GM12878 (cell line): ENCODE measurements around the gene STXBP3. TPM values are rescaled to one million over a fixed set of nuclear protein-coding genes. Genes with fewer than 3 reads are reported as not detected.

ENCODE experiments used
- ATAC-seq: fragments of 200-7000 bp; cut with Tn5 transposase; 3 replicates; pipeline ENCODE4 v1.9.1; 2020; ENCODE audit warnings: mild to moderate bottlenecking, moderate library complexity
- BruUV-seq: library from RNA; stranded (reverse); fragments of 400-500 nt; replicated peaks from 2 replicates; lab custom pipeline; 2021; lab: Mats Ljungman, UMichigan
- CTCF ChIA-PET: fragments of 300-600 bp; sonication (Branson Sonifier 250); formaldehyde crosslinking; extraction: SDS; loops from one replicate; lab custom pipeline; 2021; ENCODE audit warnings: inconsistent platforms; lab: Yijun Ruan, JAX
- POLR2A ChIA-PET: fragments of 350-600 bp; formaldehyde crosslinking; extraction: SDS; loops from one replicate; lab custom pipeline; 2021; ENCODE audit warnings: inconsistent platforms; lab: Charles Lee
- RAD21 ChIA-PET: fragments of 300-600 bp; sonication (Branson Sonifier 250); formaldehyde crosslinking; loops from one replicate; lab custom pipeline; 2023; ENCODE audit warnings: antibody characterized with exemption; ENCODE audit not compliant: unreplicated experiment; lab: Charles Lee
- SMC1A ChIA-PET: fragments of 300-600 bp; sonication (Branson Sonifier 250); formaldehyde crosslinking; loops from one replicate; lab custom pipeline; 2023; ENCODE audit not compliant: unreplicated experiment, uncharacterized antibody; lab: Charles Lee
- DNase-seq: peaks from one replicate; pipeline ENCODE4 v3.0.0-alpha.2; 2011; ENCODE audit warnings: low read depth, low spot score
- FAIRE-seq: peaks from 3 replicates; lab custom pipeline; 2011; peaks lifted over from hg19 to GRCh38; lab: Jason Lieb, UNC
- H2AFZ ChIP-seq: 2 replicates; pipeline ENCODE4 v1.6.0; 2011; ENCODE audit warnings: low read depth, low read length, control low read depth; ENCODE audit not compliant: control insufficient read depth
- H3K27ac ChIP-seq: 2 replicates; pipeline ENCODE4 v1.5.1; 2011; ENCODE audit warnings: control low read depth; ENCODE audit not compliant: control insufficient read depth, insufficient read depth
- H3K27me3 ChIP-seq, 2 experiments: replicated peaks in 1 of 2; 2 replicates each; pipeline versions ENCODE4 v1.6.0 to v1.6.1; 2011; ENCODE audit warnings: low read length in 1 of 2; ENCODE audit not compliant: control insufficient read depth in 2 of 2, insufficient read depth in 2 of 2
- H3K36me3 ChIP-seq, 2 experiments: 2 replicates each; pipeline ENCODE4 v1.5.1; 2011; ENCODE audit warnings: low read length in 1 of 2; ENCODE audit not compliant: control insufficient read depth in 2 of 2, insufficient read depth in 2 of 2
- H3K4me1 ChIP-seq: 2 replicates; pipeline ENCODE4 v1.6.1; 2011; ENCODE audit warnings: mild to moderate bottlenecking, low read length, moderate library complexity, mixed read lengths; ENCODE audit not compliant: control insufficient read depth, insufficient read depth
- H3K4me2 ChIP-seq: 2 replicates; pipeline ENCODE4 v1.6.0; 2011; ENCODE audit warnings: control low read depth; ENCODE audit not compliant: control insufficient read depth, insufficient read depth
- H3K4me3 ChIP-seq: fragments of 200-600 bp; sonication (generic); 2 replicates; pipeline ENCODE4 v1.5.1; 2016
- H3K79me2 ChIP-seq: 2 replicates; pipeline ENCODE4 v1.6.0; 2011; ENCODE audit warnings: low read length; ENCODE audit not compliant: control insufficient read depth, insufficient read depth
- H3K9ac ChIP-seq: 2 replicates; pipeline ENCODE4 v1.8.0; 2011; ENCODE audit warnings: low read length, control low read depth, mixed read lengths; ENCODE audit not compliant: control insufficient read depth, insufficient read depth
- H3K9me3 ChIP-seq: replicated peaks from 3 replicates; pipeline ENCODE4 v1.5.1; 2011; ENCODE audit warnings: mild to moderate bottlenecking, low read length; ENCODE audit not compliant: control insufficient read depth, insufficient read depth
- H4K20me1 ChIP-seq: 2 replicates; pipeline ENCODE4 v1.6.0; 2011; ENCODE audit not compliant: control insufficient read depth, insufficient read depth
- CBFB ChIP-seq: IDR thresholded peaks from 2 replicates; pipeline ENCODE4 v1.6.1; 2016; ENCODE audit warnings: antibody characterized with exemption, low read depth
- ESRRA ChIP-seq: IDR thresholded peaks from 2 replicates; pipeline ENCODE4 v1.6.1; 2012; ENCODE audit warnings: mild to moderate bottlenecking, low read length, improper control_type of control experiment
- FOXK2 ChIP-seq: fragments of 450-650 bp; IDR thresholded peaks from 2 replicates; pipeline ENCODE4 v1.6.1; 2017; ENCODE audit warnings: mild to moderate bottlenecking, moderate library complexity
- GATAD2B ChIP-seq: fragments of 450-650 bp; conservative IDR thresholded peaks from 2 replicates; pipeline ENCODE4 v1.6.1; 2017; ENCODE audit warnings: low read depth, mild to moderate bottlenecking, moderate library complexity
- LARP7 ChIP-seq: fragments of 450-650 bp; IDR thresholded peaks from 2 replicates; pipeline ENCODE4 v1.6.1; 2017; ENCODE audit warnings: mild to moderate bottlenecking
- MAX ChIP-seq: IDR thresholded peaks from 2 replicates; pipeline ENCODE4 v1.6.1; 2012; ENCODE audit warnings: low read depth, low read length, improper control_type of control experiment
- MYB ChIP-seq: fragments of 150-350 bp; IDR thresholded peaks from 2 replicates; pipeline ENCODE4 v1.6.1; 2014; ENCODE audit warnings: mild to moderate bottlenecking, low read depth, low read length, borderline replicate concordance
- NBN ChIP-seq: fragments of 450-650 bp; IDR thresholded peaks from 2 replicates; pipeline ENCODE4 v1.6.1; 2016
- NFYA ChIP-seq: IDR thresholded peaks from 2 replicates; pipeline ENCODE4 v1.6.1; 2011; ENCODE audit warnings: low read depth, mild to moderate bottlenecking, low read length, improper control_type of control experiment, borderline replicate concordance
- PAX8 ChIP-seq: fragments of 450-650 bp; IDR thresholded peaks from 2 replicates; pipeline ENCODE4 v1.6.1; 2017; ENCODE audit warnings: mild to moderate bottlenecking, moderate library complexity
- POLR2AphosphoS5 ChIP-seq: IDR thresholded peaks from 2 replicates; pipeline ENCODE4 v1.6.1; 2011; ENCODE audit warnings: mild to moderate bottlenecking, low read length, inconsistent platforms
- RB1 ChIP-seq: fragments of 450-650 bp; formaldehyde crosslinking; IDR thresholded peaks from 2 replicates; pipeline ENCODE4 v1.6.1; 2017; ENCODE audit warnings: mild to moderate bottlenecking, borderline replicate concordance
- RCOR1 ChIP-seq: conservative IDR thresholded peaks from 2 replicates; pipeline ENCODE4 v1.6.1; 2012; ENCODE audit warnings: low read depth, low read length, improper control_type of control experiment
- RFX5 ChIP-seq: IDR thresholded peaks from 2 replicates; pipeline ENCODE4 v1.6.1; 2011; ENCODE audit warnings: low read depth, low read length, improper control_type of control experiment
- SIN3A ChIP-seq: IDR thresholded peaks from 2 replicates; pipeline ENCODE4 v1.6.1; 2012; ENCODE audit warnings: low read depth, low read length, improper control_type of control experiment
- SMARCA5 ChIP-seq: fragments of 450-650 bp; IDR thresholded peaks from 2 replicates; pipeline ENCODE4 v1.6.1; 2017; ENCODE audit warnings: mild to moderate bottlenecking
- SP1 ChIP-seq: IDR thresholded peaks from one replicate; pipeline ENCODE4 v1.6.1; 2011; ENCODE audit warnings: low read depth, low read length
- SPI1 ChIP-seq: IDR thresholded peaks from 2 replicates; pipeline ENCODE4 v1.6.1; 2011; ENCODE audit warnings: low read depth, mild to moderate bottlenecking, low read length, moderate library complexity, borderline replicate concordance; ENCODE audit not compliant: insufficient read depth
- SRF ChIP-seq, 2 experiments: IDR thresholded peaks; 2 replicates each; pipeline ENCODE4 v1.6.1; 2011; ENCODE audit warnings: low read depth in 2 of 2, low read length in 2 of 2, mild to moderate bottlenecking in 1 of 2, moderate library complexity in 1 of 2
- ZNF217 ChIP-seq: fragments of 450-650 bp; IDR thresholded peaks from 2 replicates; pipeline ENCODE4 v1.6.1; 2017; ENCODE audit warnings: antibody characterized with exemption, mild to moderate bottlenecking
- ZZZ3 ChIP-seq: IDR thresholded peaks from 2 replicates; pipeline ENCODE4 v1.6.1; 2011; ENCODE audit warnings: low read depth; ENCODE audit not compliant: control insufficient read depth, insufficient read length
- WGBS: methylation state at CpG from one replicate; pipeline ENCODE4 v1.1.6; 2016; ENCODE audit warnings: low lambda C conversion rate; ENCODE audit not compliant: insufficient replicate concordance, insufficient coverage; ENCODE audit errors: missing lambda C conversion rate; 5-methylcytosine and 5-hydroxymethylcytosine counted together
- in situ Hi-C: fragments of 300-500 bp; cut with MboI; formaldehyde crosslinking; loops from 9 replicates; pipeline ENCODE4 v1.14.3; 2018; ENCODE audit warnings: mixed read lengths
- intact Hi-C: fragments of 100-400 bp; cut with micrococcal nuclease; formaldehyde crosslinking; loops from one replicate; pipeline ENCODE4 v1.14.2; 2022; ENCODE audit not compliant: unreplicated experiment
- polyA plus RNA-seq, 11 experiments: library from polyadenylated mRNA; depleted of rRNA in 4 of 11; unstranded in 6 of 11; stranded (reverse) in 5 of 11; fragments of >200 nt; fragmentation: Nextera tagmentation in 4 of 11; fragmentation: Illumina TruSeq in 1 of 11; extraction: Ambion mirVana in 4 of 11; extraction: Trizol in 1 of 11; gene quantifications; 1 replicate in 1 of 11; 2 replicates in 10 of 11; pipeline versions ENCODE4 v1.2.1 to v1.2.3, GENCODE V29; 2011 to 2016; ENCODE audit warnings: inconsistent platforms in 2 of 11, missing spikeins in 2 of 11, low read depth in 1 of 11
- total RNA-seq, 4 experiments: library from RNA; depleted of rRNA in 3 of 4; stranded (reverse); fragments of >200 nt in 3 of 4; fragmentation: Illumina TruSeq in 1 of 4; extraction: Trizol in 1 of 4; gene quantifications; 2 replicates each; pipeline versions ENCODE4 v1.2.1 to v1.2.3, GENCODE V29; 2013 to 2021

The STXBP3 gene
- total and polyA plus RNA-seq, 10 of the 15 experiments (the other 5 are each of a cell fraction or from before 2014, with no cell fraction given) = 19.6 to 35.1 (median 27.3) TPM

DNA sequence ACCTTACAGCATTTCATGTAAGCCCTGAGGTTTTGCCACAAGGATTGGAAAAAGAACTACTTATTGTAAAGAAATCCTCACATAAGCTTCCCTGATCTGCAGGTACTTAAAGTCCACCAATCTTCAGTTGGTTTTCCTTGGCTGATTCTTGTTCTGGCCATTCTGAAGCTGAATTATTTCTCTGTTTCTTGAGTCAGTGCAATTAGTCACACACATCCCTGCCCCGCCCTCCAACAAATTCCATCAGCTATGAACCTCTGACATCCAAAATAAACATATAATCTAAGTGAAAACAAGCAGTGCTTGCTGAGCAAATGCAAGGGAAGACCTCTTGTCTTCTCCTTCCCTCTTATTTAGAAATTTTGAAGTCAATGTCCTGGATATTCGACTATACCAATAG lies 42.0 kb upstream of the STXBP3 start:
- BruUV-seq = no TSS peak
- Histone ChIP-seq H3K4me1 (peaks cover 8% of the 10 kb centered on the region; the same call in 1 of the 2 replicates), H3K27ac (no peak overlapping the region), H3K9ac (no peak overlapping the region), H3K79me2 (no peaks in the 10 kb centered on the region), H3K36me3 (peaks cover 2 to 15% of the 10 kb centered on the region in 2 experiments; a peak in 3 of 4 replicates), H3K27me3 (no peaks in the 10 kb centered on the region), H3K4me2 (no peak overlapping the region), H3K9me3 (no peaks in the 10 kb centered on the region), H4K20me1 (no peaks in the 10 kb centered on the region), H2AFZ (no peak overlapping the region)
- POLR2A ChIA-PET = interaction anchor here (1.8 kb wide), 1 partner anchor 12 kb away, joined by 7 read pairs; the partner anchor contains the start of gene PRPF38B
- in situ Hi-C loops = no loop called here
- WGBS = 72% methylated on average over 2 of the region's 2 CpGs
- intact Hi-C loops = no loop called here
- no peak for ATAC-seq
- SMC1A ChIA-PET = no interaction called here
- RAD21 ChIA-PET = no interaction called here
- no peak for TF ChIP-seq FOXK2
- TF ChIP-seq LARP7 = no peak
- no peak for TF ChIP-seq SMARCA5
- TF ChIP-seq POLR2AphosphoS5 = 0 out of 2 replicates have a peak, but pooled peaks have one; percentile 0
- no peak for TF ChIP-seq PAX8
- TF ChIP-seq, all 136 proteins: peak for 1
- no peak for FAIRE-seq
- H3K4me3 ChIP-seq = no peak overlapping the region
- no peak for DNase-seq
- CTCF ChIA-PET = interaction anchor here (1.1 to 3.5 kb wide), 2 partner anchors 9 to 12 kb away, joined by 3 to 11 read pairs; partner anchors contain the start of gene PRPF38B

DNA sequence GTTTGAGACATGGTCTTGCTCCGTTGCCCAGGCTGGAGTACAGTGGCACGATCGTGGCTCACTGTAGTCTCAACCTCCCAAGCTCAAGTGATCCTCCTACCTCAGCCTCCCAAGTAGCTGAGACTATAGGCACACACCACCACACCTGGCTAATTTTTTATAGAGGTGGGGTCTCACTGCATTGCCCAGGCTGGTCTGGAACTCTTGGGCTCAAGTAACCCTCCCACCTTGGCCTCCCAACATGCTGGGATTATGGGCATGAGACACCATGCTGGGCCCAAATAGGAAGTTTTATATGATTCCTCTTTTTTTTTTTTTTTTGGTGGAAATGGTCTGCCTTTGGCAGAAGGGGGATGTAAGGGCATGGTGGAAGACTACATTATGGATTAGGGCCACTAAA lies 39.8 kb upstream of the STXBP3 start:
- ChIA-PET RAD21 (no interaction called here), POLR2A (no interaction called here)
- no peak for TF ChIP-seq ESRRA
- no peak for TF ChIP-seq SRF (IDR thresholded peaks at IDR 0.05; ENCODE audit: low read depth in 2 of 2, low read length in 2 of 2)
- TF ChIP-seq SPI1 = no peak
- TF ChIP-seq SIN3A = no peak
- TF ChIP-seq RCOR1 = no peak
- no peak for TF ChIP-seq MAX
- TF ChIP-seq ZNF217 = no peak
- no peak for TF ChIP-seq NFYA
- TF ChIP-seq RFX5 = no peak
- no peak for TF ChIP-seq MYB
- TF ChIP-seq RB1 = no peak
- no peak for TF ChIP-seq GATAD2B
- no peak for TF ChIP-seq NBN
- no peak for TF ChIP-seq ZZZ3
- TF ChIP-seq SP1 = no peak
- no peak for TF ChIP-seq CBFB

More for the DNA sequence above, 39.8 kb upstream of the STXBP3 start:
- in situ Hi-C loops (no loop called here), intact Hi-C loops (loop anchor here (5.0 kb wide), 1 partner anchor 194 kb away; no protein-coding TSS in a partner anchor)
- H3K27ac ChIP-seq = no peak overlapping the region
- no peaks in the 10 kb centered on the region for H3K79me2 ChIP-seq
- SMC1A ChIA-PET = no interaction called here
- 78% methylated on average over 3 of the region's 3 CpGs for WGBS
- no peaks in the 10 kb centered on the region for H3K9me3 ChIP-seq
- no peaks in the 10 kb centered on the region for H3K27me3 ChIP-seq
- H2AFZ ChIP-seq = no peak overlapping the region
- FAIRE-seq = no peak
- H3K4me1 ChIP-seq = peaks cover 8% of the 10 kb centered on the region; the same call in 1 of the 2 replicates
- H3K36me3 ChIP-seq = no peaks in the 10 kb centered on the region; a peak in 1 of 4 replicates
- no peaks in the 10 kb centered on the region for H4K20me1 ChIP-seq
- H3K4me2 ChIP-seq = no peak overlapping the region
- H3K9ac ChIP-seq = no peak overlapping the region
- BruUV-seq = no TSS peak
- ATAC-seq = no peak
- CTCF ChIA-PET = interaction anchor here (3.2 kb wide), 1 partner anchor 14 kb away, joined by 10 read pairs; the partner anchor contains the start of gene PRPF38B
- DNase-seq = no peak
- no peak overlapping the region for H3K4me3 ChIP-seq
